ENCODE data around the gene CSRP2.
A peak's percentile ranks its signal among the peaks of the same experiment; 100 is the strongest.

The CSRP2 gene

DNA sequence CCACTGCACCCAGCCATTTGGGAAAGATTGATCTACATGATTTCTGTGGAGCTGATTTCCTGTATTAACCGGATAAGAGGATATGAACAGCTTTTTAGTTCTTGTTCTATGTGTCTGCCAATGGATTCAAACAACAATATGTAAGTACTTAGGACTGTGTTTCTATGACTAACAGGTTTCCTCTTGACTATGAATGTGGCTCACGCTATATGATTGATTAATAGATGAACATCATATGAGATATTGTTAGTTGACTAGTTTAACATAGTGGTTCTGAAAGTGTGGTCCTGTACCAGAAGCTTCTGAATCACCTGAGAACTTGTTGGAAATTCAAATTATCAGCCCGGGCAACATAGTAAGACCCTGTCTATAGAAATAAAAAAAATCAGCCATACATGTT, 12.8 kb upstream of the CSRP2 start:
- DNase-seq (ENCODE audit: low read depth): no peak

DNA sequence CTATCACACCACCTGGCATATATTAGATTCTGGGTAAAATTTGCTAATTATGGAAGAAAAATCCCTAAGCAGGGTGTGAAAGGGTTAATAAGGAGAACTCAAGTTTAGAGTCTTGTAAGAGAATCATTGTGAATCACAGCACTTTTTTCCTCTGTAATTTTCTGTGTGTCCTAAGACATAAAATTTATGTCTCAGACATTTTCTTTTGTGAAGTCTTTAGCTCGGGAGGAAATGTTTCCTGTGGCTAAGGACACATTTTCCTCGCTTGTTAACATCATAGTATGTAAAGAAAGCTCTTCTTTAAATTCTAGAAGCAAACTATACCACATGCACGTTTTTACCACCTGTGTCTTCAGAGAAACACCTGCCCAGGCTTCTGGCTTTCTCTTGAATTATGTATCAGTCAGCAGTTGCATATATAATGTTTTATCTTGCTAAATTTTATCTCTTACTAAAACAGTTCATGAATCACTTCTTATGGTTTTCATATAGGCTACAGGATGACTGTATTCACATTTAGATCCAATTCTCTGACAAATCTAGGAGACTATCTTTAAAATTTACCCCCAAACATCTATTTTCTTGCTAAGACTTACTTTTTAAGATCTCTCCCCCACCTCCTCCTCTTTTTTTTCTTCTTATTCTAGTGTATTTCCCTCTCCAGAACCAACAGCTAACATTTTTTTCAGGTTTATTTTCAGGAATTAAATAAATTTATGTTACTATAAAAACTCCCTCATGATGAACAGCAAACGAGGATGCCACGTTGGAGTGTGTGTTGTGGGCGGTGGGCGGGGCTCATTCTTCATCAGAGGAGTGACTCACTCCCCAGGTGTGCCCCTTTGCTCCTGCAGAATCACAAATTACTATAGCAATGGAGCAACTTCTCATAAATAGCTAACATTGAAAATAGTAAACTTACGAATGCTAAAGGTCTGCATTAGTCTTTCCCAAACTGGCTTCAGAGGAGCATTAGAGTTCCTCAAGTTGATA, 11.6 kb upstream of the CSRP2 start:
- DNase-seq (ENCODE audit: low read depth): no peak

DNA sequence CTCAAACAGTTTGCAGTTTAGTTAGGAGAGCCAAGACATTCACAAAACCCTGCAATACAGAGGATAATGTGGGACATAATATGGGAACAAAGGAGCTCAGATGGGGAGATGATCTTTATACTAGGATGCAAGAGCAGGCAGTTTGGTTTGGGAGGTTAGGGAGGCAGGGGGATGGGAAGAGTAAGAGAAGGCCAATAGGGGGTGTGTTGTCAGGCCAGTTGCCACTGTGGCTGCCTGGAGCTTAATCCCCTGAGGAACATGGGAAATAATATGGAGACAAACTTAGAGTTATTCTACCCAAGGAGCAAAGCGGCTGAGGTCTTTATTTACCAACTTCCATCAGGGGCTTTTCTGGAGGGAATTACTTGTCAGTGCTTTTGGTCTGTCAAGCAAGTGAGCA, 10.0 kb upstream of the CSRP2 start:
- DNase-seq (ENCODE audit: low read depth): no peak

DNA sequence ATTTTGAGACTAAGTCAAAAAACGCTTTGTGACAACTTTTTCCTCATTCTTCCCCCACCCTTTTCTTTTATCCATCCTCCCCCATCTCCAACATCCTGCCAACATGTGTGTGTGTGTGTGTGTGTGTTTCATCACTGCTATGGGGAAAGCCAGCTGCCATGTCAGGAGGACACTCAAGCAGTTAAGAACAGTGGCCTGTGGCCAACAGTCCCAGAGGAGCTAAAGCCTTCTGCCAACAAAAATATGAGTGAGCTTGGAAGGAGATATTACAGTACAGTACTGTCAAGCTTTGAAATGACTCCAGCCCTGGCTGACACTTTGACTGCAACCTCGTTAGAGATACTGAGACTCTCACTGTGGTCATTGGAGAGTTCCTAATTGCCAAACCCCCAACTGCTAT, 5.0 kb upstream of the CSRP2 start:
- peak; percentile 52 for DNase-seq (ENCODE audit: low read depth)

DNA sequence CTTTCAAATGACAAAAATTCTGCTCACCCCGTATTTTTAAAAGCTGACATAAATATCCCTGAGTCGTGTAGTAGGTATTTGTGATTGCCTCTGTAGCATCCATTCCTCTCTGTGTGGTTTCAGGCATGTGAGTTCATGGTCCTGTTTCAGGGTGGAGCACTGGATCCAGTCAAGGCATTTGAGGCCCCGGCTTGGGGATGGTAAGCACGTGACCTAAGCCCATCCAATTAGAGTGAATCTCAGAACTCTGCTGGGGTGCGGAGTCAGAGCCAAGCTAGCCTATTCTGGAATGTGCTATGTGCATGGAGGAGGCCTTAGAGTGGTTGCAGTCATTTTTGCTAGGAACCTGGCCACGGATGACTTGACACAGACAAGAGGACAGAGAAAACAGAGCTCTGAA, 4.3 kb upstream of the CSRP2 start:
- no peak for DNase-seq (ENCODE audit: low read depth)

DNA sequence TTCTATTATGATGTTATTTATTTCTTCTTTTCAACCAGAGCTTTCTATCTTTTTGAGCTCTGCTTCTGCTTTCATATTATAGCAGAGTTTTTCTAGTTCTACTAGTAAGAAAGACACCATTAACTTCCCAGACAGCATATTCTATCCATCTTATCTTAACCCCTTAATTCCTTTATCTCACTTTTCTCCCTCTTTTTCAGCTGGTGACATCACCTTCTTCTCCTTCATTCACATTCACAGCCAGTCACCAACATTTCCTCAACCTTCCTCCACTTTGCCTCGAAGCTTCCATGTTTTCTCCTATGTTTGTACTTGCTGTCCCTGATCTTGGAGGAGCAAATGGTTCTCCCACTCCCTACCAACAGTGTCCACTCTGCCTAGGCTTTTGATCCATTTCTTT, 3.5 kb upstream of the CSRP2 start:
- DNase-seq (ENCODE audit: low read depth): no peak

DNA sequence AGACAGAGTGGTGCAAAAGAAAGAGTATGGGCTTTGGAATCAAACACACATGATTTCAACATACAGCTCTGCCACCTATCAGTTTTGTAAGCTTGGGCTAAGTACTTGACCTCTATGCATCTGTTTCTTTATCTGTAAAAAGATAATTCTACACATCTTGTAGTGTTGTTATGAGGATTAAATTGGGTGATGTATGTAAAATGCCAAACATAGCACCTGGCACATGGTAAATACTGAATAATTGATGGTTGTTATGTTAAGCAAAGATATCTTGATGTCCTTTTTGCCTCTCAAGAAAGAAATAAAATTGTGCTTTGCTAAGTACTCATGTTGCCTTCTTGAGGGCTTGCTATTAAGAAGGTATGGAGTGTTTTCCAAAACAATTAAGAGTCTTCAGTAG, 2.3 kb upstream of the CSRP2 start:
- DNase-seq (ENCODE audit: low read depth): no peak

DNA sequence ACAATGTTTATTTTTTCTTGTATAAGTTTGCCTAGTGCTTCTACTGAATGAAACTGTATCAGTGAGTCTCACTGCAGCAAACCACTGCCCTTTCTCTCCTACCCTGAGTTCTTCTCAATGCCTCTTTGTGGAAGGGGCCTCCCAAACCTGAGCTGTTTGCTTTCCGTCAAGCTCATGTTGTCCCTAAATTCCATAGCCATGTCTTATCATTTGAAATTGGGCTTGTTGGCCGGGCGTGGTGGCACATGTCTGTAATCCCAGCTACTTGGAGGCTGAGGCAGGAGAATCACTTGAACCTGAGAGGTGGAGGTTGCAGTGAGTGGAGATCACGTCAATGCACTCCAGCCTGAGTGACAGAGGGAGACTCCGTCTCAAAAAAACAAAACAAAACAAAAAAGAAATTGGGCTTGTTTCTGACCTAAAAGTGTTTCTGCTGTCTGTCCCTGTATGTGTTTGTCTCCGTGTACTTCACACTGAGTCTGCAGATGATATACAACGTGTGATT, 1.8 kb upstream of the CSRP2 start:
- DNase-seq (ENCODE audit: low read depth): no peak

DNA sequence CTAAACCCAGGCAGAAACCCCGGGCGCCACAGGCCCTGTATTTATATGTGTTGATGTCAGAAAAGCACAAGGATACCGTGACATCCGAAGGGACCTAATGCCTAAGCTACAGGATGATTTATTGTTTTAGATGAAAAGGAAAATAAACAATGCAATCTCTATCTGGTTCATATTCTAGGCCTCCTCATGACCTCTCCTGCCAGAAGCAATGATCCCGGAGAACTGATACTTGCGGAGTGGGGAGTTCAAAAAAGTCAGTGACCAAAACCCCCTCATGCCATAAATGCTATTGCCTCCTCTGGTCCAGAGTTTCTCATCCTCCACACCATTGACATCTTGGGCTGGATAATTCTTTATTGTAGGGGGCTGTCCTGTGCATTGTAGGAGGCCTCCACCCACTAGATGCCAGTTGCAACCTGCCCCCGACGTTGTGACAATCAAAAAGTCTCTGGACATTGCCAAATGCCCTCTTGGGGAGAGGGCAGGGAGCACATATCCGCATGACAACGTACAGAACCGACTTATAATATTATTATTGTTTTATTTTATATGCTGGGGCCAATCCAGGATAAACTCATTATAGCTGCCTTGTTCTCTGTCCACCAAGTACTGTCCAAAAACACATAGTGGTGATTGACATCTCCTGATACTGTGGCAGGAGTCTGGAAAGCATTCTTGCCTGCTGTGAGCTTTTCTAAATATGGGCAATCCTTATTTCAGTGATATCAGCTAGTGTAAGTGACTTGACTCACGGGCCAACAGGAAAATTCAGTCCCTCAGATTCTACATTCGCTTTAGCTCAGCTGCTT, 1.1 kb upstream of the CSRP2 start:
- no peak for DNase-seq (ENCODE audit: low read depth)

DNA sequence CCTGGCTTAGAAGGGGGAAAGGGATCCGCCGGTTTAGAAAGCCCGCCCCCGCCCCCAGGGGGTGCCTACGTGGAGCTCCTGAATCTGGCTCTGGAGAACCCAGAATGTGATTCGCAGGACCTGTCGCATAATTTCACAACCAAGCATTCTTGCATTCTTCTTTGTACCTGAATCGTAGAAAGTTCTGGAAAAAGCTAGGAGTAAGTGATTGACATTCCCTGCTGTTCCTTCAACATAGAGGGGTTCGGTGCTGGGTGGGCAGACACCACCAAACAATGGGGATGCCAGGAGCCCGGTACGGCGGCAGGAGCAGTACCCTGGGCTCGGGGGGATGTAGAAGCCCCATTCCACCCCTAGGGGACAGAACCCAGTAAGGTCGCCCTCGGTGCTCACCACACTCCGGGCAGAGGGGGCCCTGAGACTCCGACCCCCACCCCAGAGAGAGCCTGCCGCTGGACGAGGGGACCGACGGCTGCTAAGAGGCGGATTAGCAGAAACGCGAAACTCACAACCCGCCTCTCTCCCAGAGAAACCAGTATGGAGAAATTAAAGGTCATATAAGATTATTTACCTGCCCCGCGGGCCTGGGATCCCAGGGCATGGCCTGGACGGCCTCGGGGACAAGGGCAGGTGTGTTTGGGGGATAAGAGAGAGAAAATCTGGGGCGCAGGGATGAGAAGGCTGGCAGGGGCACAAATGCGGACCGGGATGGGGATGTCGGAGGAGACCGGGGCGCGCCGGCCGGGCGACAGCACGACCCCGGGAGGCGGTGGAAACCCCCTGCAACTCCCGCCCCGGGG, 520 bp downstream of the CSRP2 start:
- no peak for DNase-seq (ENCODE audit: low read depth)

DNA sequence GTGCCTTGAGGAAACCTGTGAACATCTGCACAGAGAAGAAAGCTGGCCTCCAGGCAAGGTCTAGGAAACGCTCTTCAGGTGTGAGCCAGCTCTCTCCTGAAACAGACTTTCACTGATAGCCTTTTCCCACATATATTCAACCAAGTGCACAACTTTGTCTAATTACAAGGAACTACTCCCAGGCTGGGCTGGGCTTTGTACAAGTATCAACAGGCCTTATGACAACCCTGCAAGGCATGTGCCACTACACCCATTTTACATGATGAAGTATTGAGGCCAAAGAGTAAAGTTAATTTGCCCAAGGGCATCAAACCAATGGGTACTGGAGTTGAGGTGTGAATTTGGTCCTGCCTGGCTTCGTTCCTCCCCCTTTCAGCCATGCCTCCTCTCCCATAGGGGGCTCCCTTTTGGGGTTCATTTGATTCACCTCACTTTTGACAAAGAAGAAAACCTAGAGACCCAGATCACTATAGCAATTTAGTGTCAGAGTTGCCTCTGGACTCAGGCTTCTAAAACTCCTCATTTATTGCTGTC, 2.1 kb downstream of the CSRP2 start:
- DNase-seq (ENCODE audit: low read depth): no peak

DNA sequence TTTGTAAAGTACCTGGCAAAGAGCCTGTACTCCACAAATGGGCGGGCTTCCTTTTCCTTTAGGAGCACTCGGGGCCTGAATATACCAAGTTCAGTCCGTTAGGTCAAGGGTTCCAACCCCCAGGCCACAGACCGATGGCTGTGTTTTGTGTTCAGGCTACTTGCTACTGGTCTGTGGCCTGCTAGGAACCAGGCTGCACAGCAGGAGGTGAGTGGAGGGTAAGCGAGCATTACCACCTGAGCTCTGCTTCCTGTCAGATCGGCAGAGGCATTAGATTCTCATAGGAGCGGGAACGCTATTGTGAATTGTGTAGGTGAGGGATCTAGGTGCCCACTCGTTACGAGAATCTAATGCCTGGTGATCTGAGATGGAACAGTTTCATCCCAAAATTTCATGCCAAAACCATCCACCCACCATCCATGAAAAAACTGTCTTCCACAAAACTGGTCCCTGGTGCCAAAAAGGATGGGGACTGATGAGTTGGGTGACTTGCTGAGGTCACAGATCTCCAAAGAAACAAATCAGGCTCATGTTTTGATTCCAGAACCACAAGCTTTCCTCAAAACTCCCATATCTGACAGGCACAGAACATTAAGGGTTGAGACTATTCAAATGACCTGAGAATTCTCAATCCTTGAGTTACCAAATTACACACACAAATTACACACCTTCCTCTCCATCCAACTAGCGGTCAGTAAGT, 4.2 kb downstream of the CSRP2 start:
- no peak for DNase-seq (ENCODE audit: low read depth)

DNA sequence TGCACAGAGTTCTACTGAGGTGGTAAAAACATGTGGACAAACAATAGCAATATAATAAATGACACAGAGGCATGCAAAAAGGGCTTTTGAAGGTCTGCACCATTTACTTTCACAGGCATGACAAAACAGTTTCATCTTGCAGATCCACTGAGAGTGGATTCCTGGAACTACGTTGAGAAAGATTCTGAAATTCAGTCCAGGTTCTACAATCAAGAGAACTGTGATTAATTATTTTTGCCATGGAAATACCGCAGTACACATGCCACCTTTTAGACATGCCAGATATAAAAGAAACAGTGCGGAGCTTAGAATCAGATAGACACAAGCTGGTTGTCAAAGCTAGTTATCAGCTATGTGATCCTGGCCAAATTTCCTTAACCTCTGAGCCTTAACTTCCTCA, 4.8 kb downstream of the CSRP2 start:
- DNase-seq (ENCODE audit: low read depth): no peak

DNA sequence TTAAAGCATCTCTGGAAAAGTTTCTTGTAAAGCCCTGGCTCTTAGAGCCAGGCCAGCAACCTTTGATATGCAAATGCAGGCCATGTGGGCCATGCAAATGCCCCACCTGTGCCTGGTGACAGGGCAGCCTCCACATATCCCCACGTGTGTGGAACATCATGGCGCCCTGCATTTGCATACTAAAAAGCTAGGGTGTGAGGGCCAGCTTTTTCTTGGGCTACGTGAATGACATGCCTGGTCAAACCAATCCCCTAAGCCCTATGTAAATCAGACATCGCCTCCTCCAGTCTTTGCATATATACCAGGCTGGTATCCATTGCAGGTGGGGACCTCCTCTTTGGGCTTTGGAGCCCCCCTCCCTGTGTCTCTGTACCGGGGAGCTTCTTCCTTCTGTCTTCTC, 6.4 kb downstream of the CSRP2 start:
- no peak for DNase-seq (ENCODE audit: low read depth)

DNA sequence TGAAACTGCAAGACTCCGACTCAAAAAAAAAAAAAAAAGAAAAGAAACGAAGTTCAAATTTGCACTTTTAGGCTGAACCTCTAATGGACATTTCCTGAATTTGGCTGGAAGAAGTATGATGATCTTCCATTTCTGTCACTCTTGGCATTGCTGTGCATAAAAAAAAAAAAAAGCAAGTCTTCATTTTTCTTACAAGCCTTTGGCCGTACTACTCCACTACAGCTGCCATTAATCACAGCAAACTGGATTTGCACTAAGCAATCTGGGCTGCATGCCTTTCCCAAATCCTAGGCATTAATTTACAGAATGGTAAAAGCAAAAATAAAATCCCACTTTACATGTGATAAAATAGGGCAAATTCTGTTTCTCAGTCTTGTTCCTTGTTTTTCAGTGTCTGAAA, 7.1 kb downstream of the CSRP2 start:
- DNase-seq (ENCODE audit: low read depth): no peak

DNA sequence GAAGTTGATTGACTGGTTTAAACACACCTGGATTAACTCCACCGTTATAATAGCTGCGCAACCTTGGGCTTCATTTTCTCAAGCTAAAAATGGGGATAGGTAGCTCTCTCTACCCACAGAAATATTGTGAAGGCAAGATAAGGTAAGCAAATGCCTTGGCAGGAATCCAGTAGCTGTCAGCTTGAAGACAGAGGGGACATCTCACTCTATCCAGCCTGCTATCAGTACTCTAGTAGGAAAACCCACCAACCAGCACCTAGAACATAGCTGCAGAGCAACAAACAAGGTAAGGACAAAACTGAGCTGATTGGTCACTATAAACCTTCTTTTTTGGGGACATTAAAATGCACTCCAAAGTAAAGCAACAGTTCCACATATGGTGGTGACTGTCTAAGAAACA, 7.7 kb downstream of the CSRP2 start:
- no peak for DNase-seq (ENCODE audit: low read depth)

DNA sequence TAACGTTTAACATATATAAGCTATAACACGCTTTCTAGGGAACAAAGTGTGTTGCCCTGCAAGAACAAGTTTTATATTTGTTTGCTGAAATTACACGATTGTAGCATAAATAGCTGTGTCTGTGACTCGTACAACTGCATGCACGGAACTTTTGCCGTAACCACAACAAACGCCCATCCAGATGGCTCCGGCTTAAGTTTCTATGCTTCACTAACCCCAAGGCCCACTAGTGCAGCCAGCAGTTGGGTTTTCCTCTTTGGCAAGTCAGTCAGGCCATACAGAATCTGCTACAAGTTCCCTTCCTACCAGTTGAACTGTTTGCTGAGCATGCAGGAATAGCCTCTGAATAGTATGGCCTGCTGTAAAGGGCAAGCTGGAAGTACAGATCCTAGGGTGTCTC, 12.1 kb downstream of the CSRP2 start:
- peak; percentile 49 for DNase-seq (ENCODE audit: low read depth)

DNA sequence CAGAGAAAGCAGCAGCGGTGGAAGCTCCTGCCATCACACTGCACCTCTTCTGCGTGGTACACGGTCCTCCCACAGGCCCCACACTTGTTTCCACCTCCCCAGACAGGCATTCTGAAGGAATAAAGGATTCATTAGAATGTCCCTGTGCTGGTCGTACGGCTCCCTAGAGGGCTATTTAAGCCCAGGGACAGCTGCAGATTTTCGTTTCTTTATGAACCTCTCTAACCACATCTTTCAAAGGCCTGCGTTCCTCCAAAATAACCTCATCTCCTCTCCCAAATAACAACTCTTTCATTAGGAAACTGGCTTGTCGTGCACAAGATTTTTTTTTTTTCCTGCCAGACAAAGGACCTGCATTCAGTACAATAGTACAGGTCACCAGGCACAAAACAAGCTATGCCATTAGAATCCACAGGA, 12.7 kb downstream of the CSRP2 start:
- no peak for DNase-seq (ENCODE audit: low read depth)

DNA sequence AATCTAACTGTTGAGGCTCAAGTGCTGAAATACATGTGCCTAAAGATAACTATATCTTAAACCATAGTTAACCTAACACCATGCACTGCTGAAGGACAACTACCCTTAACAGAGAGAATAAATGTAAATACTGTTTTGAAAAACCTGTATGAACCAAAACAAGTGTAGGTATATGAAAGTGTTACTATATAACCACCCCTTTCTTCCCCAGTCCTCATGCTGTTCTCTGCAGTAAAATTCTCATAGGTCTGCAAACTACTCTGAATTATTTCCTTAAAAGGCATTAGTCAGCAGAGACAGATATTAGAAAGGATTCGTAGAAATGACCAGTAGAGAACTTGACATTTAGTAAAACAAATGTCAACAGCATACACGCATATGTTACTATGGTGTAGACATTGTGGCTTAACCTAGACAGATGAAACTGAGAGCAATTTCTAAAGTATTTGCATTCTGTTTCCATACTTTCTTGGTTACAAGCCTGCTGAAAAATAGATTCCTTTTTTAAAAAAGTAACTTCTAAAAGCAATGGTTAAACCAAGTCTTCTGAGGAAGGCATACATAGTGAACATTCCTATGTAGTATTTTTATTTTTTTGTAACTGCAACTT, 13.9 kb downstream of the CSRP2 start:
- no peak for DNase-seq (ENCODE audit: low read depth)

DNA sequence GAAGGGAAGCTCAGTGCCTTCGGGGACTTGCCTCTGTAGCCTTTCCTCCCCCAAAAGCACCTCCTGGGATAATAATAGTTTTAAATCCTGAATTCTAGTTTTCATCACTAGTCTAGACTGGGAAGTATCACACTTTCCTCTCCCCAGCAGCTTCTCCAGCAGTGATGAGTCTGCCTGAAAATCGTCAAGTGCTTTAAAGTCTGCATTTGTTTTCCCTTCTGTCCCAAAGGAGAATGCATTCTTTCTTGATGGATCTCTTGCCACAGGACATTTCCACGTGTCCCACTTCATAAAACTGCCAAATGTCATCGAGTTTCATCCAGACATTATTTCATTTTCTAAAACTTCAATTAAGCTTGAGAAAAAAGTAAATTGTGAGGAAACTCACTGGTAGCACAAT, 15.0 kb downstream of the CSRP2 start:
- DNase-seq (ENCODE audit: low read depth): peak; percentile 77
